Measurements from ENCODE around the gene CDK8. TPM values are rescaled to one million over a fixed set of nuclear protein-coding genes. Genes with fewer than 3 reads are reported as not detected.

The CDK8 gene
- total RNA-seq, 4 donors from 2014 or later, result 20.3 to 26.3 (median 23.8) TPM

DNA sequence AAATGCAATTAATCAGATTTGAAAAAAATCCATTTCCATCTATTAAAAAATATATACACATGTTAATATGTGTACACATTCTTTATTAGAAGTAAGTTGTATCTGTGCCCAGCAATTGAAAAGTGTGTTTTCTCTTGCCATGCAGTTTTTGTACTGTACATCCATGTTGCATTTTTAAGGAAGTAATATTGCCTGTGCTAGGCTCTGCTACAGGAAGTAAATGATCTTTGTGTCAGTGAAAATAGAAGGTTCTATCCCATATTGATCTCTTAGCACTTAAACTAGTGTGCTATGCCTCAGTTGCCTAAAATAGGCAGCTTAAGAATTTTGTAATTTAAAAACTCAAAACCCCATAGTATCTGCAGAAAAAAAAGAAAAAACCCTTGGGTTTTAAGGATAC, 122.5 kb downstream of the CDK8 start:
- peaks cover 0 to 7% (median 0%) of the 10 kb centered on the region in 4 donors for H3K4me1 ChIP-seq
- DNase-seq (ENCODE audit: extremely low spot score), result no peak
- H3K9me3 ChIP-seq, result no peaks in the 10 kb centered on the region
- H3K36me3 ChIP-seq, result peaks cover 0 to 4% (median 0%) of the 10 kb centered on the region in 4 donors
- no peak overlapping the region for H3K4me3 ChIP-seq
- TF ChIP-seq EP300 (IDR thresholded peaks at IDR 0.05) (no peak), POLR2AphosphoS5 (IDR thresholded peaks at IDR 0.05) (no peak), POLR2A (IDR thresholded peaks at IDR 0.05; ENCODE audit: low read depth) (no peak)
- TF ChIP-seq, protein P1, sequence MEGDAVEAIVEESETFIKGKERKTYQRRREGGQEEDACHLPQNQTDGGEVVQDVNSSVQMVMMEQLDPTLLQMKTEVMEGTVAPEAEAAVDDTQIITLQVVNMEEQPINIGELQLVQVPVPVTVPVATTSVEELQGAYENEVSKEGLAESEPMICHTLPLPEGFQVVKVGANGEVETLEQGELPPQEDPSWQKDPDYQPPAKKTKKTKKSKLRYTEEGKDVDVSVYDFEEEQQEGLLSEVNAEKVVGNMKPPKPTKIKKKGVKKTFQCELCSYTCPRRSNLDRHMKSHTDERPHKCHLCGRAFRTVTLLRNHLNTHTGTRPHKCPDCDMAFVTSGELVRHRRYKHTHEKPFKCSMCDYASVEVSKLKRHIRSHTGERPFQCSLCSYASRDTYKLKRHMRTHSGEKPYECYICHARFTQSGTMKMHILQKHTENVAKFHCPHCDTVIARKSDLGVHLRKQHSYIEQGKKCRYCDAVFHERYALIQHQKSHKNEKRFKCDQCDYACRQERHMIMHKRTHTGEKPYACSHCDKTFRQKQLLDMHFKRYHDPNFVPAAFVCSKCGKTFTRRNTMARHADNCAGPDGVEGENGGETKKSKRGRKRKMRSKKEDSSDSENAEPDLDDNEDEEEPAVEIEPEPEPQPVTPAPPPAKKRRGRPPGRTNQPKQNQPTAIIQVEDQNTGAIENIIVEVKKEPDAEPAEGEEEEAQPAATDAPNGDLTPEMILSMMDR (IDR thresholded peaks at IDR 0.05), result no peak
- H3K27me3 ChIP-seq, result no peaks in the 10 kb centered on the region
- intact Hi-C loops (cut with DNase I), result loop anchor here (5.0 kb wide), 1 partner anchor 121 kb away; no protein-coding TSS in a partner anchor
- H3K27ac ChIP-seq (replicated peaks in 1 of 4), result no peak overlapping the region

DNA sequence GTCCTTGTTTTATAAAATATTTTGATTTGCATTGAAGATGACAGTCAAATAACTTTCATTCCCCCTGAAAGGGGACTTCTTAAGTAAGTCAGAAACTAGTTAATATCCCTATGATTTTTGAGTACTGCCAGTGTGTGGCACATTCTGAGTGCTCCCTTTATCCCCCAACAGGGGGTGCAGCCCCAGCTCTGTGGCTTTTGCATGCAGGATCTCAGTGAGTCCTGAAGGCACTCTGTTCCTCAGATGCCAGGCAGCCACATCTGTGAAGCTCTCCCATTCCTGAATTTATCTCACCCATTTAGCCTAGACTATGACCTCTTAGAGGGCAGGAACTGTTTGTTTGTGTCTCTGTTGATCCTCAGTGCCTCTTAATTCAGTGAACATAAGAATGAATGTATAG, 123.1 kb downstream of the CDK8 start:
- no peaks in the 10 kb centered on the region for H3K9me3 ChIP-seq
- no peaks in the 10 kb centered on the region for H3K27me3 ChIP-seq
- no peak overlapping the region for H3K4me3 ChIP-seq
- H3K27ac ChIP-seq (replicated peaks in 1 of 4), result no peak overlapping the region
- intact Hi-C loops (cut with DNase I), result loop anchor here (5.0 kb wide), 1 partner anchor 120 kb away; no protein-coding TSS in a partner anchor
- TF ChIP-seq EP300 (IDR thresholded peaks at IDR 0.05) (no peak), POLR2AphosphoS5 (IDR thresholded peaks at IDR 0.05) (no peak)
- TF ChIP-seq, protein P1 (IDR thresholded peaks at IDR 0.05), result peak in 1 of 3 experiments; percentile 40
- DNase-seq (ENCODE audit: extremely low spot score), result no peak
- peaks cover 0 to 13% (median 0%) of the 10 kb centered on the region in 4 donors for H3K4me1 ChIP-seq
- no peaks in the 10 kb centered on the region for H3K36me3 ChIP-seq

DNA sequence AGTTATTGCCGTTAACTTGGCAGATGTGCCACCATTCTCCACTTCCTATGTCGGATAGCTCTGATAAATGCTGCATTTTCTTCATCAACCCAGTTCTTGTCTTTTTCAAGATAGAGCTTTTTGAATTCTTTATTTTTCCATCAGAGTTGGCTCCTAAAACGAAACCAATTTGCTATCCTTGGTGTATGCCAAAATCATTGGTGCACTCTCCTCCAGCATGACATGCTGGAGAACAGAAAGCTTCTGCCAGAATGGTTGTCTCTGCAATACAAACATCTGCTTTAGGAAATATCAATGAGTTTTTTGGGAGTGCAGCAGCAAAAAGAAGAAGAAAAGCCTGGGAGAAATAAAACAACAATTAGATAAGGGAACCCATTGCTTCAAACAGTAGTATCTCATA, 124.2 kb downstream of the CDK8 start:
- intact Hi-C loops (cut with DNase I), result loop anchor here (5.0 kb wide), 1 partner anchor 119 kb away; no protein-coding TSS in a partner anchor
- no peak for DNase-seq (ENCODE audit: extremely low spot score)

DNA sequence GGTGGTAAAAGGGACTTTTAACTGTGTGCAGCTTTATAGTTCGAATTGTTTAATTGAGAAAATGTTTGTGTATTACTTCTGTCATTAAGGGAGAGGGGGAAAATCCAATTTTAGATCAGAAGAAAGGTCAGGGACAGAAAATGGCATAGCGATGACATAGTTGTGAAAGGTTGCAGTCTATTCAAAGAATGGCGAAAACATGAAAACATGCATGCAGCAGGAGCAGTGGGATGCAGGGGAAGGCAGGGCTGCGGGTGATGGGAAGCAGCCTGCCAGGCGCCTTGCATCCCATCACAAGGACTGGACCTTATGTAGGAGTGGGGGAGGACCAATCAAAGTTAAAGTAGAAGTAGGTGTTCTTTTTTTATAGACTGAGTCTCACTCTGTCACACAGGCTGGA, 125.9 kb downstream of the CDK8 start:
- 93% methylated on average over 5 of the region's 5 CpGs for WGBS
- Histone ChIP-seq H3K27ac (replicated peaks in 1 of 4) (no peak overlapping the region), H3K36me3 (peaks cover 0 to 1% (median 0%) of the 10 kb centered on the region in 4 donors), H3K27me3 (no peaks in the 10 kb centered on the region), H3K4me1 (peaks cover 0 to 17% (median 0%) of the 10 kb centered on the region in 4 donors), H3K4me3 (no peak overlapping the region), H3K9me3 (no peaks in the 10 kb centered on the region)
- TF ChIP-seq POLR2A (IDR thresholded peaks at IDR 0.05; ENCODE audit: low read depth) (no peak), EP300 (IDR thresholded peaks at IDR 0.05) (no peak), POLR2AphosphoS5 (IDR thresholded peaks at IDR 0.05) (no peak)
- TF ChIP-seq, protein P1 (IDR thresholded peaks at IDR 0.05), result no peak
- intact Hi-C loops (cut with DNase I), result loop anchor here (5.0 kb wide), 1 partner anchor 117 kb away; no protein-coding TSS in a partner anchor
- DNase-seq (ENCODE audit: extremely low spot score), result no peak

More for the DNA sequence above, 124.2 kb downstream of the CDK8 start:
- TF ChIP-seq, protein P1 (IDR thresholded peaks at IDR 0.05), result no peak
- no peak for TF ChIP-seq POLR2AphosphoS5 (IDR thresholded peaks at IDR 0.05)
- TF ChIP-seq POLR2A (IDR thresholded peaks at IDR 0.05; ENCODE audit: low read depth), result no peak
- TF ChIP-seq EP300 (IDR thresholded peaks at IDR 0.05), result no peak
- Histone ChIP-seq H3K4me3 (no peak overlapping the region), H3K36me3 (no peaks in the 10 kb centered on the region), H3K27ac (replicated peaks in 1 of 4) (no peak overlapping the region), H3K4me1 (peaks cover 0 to 17% (median 0%) of the 10 kb centered on the region in 4 donors), H3K27me3 (no peaks in the 10 kb centered on the region), H3K9me3 (no peaks in the 10 kb centered on the region)
- WGBS, result 75% methylated on average over 3 of the region's 3 CpGs

DNA sequence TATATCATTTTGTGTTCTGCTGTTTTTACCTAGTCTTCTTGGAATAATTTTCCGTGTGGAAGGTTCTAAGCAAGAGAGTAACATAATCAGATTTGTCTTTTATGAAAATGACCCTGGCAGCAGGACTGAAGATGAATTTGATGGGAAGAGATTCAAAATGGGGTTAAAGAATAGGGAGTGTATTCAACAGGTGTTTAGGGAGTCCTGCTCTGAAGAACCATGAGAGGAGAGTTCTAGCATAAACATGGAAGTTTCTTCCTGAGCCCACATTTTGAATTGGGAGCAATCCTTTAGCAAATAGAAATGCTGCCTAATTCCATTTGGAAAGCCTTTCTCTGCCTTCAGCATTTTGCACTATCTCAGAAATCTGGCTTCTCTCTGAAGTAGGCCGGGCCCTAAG, 127.0 kb downstream of the CDK8 start:
- Histone ChIP-seq H3K9me3 (no peaks in the 10 kb centered on the region), H3K27me3 (no peaks in the 10 kb centered on the region), H3K36me3 (peaks cover 0 to 12% (median 7%) of the 10 kb centered on the region in 4 donors), H3K4me1 (peaks cover 0 to 17% (median 0%) of the 10 kb centered on the region in 4 donors), H3K4me3 (no peak overlapping the region), H3K27ac (replicated peaks in 1 of 4) (no peak overlapping the region)
- 77% methylated on average over 2 of the region's 2 CpGs for WGBS
- no peak for TF ChIP-seq EP300 (IDR thresholded peaks at IDR 0.05)
- TF ChIP-seq POLR2A (IDR thresholded peaks at IDR 0.05; ENCODE audit: low read depth), result no peak
- TF ChIP-seq, protein P1 (IDR thresholded peaks at IDR 0.05), result no peak
- TF ChIP-seq POLR2AphosphoS5 (IDR thresholded peaks at IDR 0.05), result no peak
- intact Hi-C loops (cut with DNase I), result no loop called here
- no peak for DNase-seq (ENCODE audit: extremely low spot score)

All from esophagus muscularis mucosa (tissue), 4 donors.